GM21367 (cell line): ENCODE measurements around the gene AHRR.

Experiments used
- ATAC-seq: cut with Tn5 transposase; IDR thresholded peaks from one replicate; pipeline ENCODE4 v1.9.1; 2021; ENCODE audit not compliant: unreplicated experiment

AHRR gene

GRCh38 chr5:344668-345067 lies 23.2 kb downstream of the AHRR start:
- no peak for ATAC-seq

DNA sequence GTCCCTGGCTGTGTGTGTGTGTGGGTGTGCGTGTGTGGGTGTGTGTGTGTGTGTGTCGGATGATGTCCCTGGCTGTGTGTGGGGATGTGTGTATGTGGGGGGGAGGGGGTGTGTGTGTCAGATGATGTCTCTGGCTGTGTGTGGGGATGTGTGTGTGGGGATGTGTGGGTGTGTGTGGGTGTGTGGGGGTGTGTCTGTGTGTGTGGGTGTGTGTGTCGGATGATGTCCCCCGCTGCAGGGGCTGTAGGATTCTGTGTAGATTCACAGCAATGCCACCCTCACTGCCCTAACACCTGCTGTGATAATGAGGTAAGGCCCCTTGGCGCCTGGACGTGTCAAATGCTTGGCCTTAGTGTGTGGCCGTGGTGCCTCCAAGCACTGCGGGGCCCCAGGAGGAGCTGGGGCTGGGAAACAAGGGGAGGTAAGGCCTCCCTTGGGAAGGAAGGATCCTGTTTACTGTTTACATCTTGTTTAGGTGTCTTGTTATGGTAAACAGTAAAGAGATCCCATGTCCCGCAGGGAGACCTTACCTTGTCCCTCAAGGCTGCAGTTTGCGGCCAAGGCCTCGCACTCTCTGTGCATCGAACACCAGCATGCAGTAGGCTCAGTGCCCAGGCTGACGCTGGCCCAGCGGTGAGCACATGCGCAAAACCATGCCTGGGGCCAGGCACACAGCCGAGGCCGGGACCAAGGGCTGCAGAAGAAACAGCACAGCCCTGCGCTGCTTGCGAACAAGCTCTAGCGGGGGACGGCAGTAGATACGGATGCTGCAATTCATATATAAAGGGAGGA lies 24.1 kb downstream of the AHRR start:
- ATAC-seq: no peak

DNA sequence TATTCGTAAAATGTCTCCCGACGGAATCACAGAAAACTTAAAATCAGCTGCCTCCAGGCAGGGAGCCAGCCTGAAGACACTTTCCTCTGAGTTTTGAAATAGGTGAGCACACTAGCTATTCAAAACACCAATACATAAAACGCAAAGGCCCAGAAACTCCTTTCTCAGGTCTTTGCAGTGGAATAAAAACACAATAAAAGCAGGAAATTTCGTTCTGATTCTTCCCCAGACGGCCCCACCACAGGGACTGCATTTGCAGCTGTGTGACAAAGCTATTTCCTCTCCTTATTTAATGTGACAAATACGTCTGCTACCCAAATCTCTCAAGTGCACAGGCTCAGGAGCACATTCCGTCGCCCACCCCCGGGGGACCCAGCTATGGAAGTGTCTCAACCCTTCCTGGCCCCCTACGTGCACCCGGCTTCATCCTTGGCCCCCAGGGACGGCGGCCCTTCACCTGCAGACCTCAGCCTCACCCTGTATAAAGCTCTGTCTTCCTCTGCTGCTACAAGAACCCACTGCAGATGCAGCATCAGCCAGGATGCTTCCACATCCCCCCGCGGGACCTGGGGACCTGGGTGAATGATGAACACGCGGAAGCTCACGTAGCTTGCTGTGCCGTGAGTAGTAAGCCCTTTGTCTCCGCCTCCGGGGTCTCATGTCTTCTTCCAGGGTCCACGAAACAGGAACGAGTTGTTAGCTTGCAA lies 24.9 kb downstream of the AHRR start:
- ATAC-seq: no peak

GRCh38 chr5:347712-348284 lies 26.3 kb downstream of the AHRR start:
- ATAC-seq: no peak

DNA sequence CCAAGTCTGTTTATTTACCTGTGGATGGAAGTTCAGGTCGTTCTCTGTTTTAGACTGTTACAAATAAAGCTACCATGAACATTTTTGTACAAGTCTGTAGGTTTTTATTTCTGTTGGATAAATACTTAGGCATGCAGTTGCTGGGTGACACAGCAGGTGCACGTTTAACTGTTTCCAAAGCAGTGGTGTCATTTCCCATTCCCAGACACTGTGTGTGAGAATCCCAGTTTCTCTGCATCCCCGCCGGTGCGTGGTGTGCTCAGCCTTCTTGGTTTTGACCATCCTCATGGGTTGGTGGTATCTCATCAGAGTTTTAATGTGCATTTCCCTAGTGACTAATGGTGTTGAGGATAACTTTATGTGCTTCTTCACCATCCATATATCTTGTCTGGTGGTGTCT lies 27.2 kb downstream of the AHRR start:
- no peak for ATAC-seq

DNA sequence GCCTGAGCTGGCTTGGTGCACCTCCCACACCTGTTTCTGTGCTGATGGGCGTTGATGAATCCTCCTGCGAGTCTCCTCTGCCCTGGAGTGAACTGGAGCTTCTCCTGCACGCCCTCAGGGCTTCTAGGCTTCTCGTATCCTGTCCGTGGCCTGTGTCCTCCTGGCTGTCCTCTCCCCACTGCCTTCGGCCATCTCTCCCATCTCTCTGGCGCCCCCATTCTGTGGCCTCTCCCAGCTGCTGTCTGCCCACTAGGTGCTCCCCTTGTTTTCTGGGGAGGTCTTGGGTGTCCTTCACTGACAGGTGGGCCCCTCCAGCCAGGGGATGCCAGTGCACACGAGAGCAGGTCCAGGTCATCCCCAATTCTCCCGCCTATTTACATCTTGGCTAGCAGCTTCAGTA lies 28.8 kb downstream of the AHRR start:
- no peak for ATAC-seq

GRCh38 chr5:351084-351920 lies 29.8 kb downstream of the AHRR start:
- ATAC-seq: no peak

DNA sequence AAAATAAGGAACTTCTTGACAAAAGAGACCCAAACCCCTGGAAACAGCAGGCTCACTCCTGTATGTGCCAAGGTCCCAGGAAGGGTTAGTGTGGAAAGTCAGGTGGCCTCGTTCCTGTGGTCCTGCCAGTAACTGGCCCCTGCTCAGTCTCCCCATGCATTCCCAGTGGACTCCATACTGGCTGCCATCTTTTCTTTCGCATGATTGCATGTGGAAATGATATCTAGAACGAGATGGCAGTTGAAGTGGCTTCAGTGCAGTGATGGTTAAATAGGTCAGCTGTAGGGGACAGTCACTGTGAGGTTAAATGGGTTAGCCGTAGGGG lies 30.4 kb downstream of the AHRR start:
- no peak for ATAC-seq

DNA sequence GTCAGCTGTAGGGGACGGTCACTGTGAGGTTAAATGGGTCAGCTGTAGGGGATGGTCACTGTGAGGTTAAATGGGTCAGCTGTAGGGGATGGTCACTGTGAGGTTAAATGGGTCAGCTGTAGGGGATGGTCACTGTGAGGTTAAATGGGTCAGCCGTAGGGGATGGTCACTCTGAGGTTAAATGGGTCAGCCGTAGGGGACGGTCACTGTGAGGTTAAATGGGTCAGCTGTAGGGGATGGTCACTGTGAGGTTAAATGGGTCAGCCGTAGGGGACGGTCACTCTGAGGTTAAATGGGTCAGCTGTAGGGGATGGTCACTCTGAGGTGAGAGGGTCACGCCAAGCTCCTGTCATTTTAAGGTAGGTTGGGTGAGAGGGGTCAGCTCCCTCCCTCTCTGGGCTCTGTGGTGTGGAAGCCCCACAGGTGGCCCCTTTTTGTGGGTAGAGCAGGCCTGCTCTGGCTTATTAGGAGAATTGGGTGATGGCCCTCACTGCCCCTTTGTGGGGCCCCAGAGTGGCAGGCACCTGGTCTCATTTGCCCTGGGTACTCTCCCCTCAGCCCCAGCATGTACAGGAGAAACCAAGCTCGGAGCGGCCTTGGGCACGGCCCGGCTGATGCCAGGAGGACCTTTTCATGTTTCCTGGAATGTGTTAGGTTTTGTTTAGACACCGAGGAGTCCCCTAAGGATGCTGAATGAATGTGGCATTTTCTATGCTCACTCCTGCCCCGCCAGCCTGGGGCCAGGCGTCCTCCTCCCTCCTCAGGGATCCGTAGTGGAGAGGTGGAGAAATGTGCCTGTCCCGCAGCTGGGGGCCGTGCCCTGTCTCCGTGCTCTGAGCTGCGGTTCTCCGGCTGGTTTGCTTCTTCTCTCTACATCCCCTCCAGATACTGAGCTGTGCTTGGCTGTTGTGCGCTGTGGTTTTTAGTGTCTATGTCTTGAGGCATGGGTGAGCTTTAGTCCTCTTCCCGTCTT lies 31.4 kb downstream of the AHRR start:
- no peak for ATAC-seq

- no peak for ATAC-seq
Measured at GRCh38 chr5:353612-354580, 32.4 kb downstream of the AHRR start.

DNA sequence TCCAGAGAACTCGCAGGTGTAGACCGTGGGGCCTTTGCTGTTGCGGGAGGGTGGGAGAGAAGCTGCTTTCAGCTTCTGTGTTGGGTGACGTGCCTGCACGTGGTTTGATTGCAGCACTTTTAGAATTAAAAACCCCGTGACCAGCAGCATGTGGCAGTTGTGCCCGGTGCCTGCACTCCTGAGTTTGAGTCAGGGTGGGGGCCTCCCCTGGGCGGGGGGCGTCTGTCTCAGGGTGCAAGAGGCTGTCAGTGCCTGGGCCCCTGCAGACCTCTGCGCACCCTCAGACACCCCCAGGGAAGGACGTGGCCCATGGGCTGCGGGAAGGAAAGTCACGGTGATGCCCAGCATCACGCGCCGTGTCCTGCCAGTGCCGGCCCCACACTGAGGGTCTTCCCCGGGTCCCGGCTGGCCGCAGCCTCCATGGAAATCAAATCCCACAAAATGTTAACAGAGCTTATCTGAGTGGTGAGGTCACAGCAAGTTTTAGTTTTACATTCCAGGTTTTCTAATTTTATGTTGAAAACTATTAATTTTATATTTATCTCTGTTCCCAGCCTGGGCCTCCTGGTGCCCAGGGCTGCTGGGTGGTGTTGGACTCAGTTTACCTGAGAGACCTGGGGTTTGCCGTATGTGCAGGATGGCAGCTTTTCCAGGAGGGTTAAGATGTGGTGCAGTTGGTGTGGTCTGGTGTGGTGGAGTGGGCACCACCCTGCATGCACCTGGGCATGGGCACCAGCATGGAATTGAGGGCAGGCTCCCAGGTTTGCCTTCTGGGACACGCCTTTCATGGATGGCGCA lies 33.3 kb downstream of the AHRR start:
- no peak for ATAC-seq

- no peak for ATAC-seq
Measured at GRCh38 chr5:355379-355935, 33.9 kb downstream of the AHRR start.

- no peak for ATAC-seq
Measured at GRCh38 chr5:355958-356357, 34.4 kb downstream of the AHRR start.

DNA sequence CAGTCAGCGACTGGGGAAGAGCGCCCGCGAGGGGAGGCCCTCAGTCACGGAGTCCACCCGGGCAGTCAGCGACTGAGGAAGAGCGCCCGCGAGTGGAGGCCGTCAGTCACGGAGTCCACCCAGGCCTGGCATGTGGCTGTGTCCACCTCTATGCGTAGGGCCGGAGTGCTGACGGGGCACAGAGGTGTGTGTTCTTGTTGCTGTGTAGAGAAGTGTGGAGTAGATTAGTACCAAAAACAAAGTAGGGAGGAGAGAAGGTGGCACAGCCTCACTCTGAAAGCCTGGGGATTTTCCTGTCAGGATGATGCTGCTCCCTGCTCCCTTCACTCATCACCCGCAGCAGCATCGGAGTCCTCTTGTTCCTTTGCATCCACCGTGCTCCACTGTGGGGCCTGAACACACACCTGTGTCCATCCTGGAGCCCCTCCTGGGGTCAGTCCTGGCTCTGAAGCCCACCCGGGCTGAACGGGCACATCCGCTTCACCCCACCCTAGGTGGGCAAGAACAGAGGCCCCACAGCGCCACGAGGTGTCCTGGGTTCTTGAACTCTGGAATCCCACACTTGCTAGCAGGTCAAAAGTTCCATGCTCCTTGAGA lies 37.9 kb downstream of the AHRR start:
- no peak for ATAC-seq

- no peak for ATAC-seq
Measured at GRCh38 chr5:360257-361027, 38.9 kb downstream of the AHRR start.

- no peak for ATAC-seq
Measured at GRCh38 chr5:362189-362588, 40.7 kb downstream of the AHRR start.
